H1 (cell line): ENCODE results near the gene ARMH3. TPM values are rescaled to one million over a fixed set of nuclear protein-coding genes. Genes with fewer than 3 reads are reported as not detected.

Source experiments
- CTCF ChIA-PET: fragments of 300-600 bp; sonication (Branson Sonifier 250); formaldehyde crosslinking; loops from one replicate; lab custom pipeline; 2021; ENCODE audit not compliant: partially characterized antibody; lab: Charles Lee
- POLR2A ChIA-PET: fragments of 300-600 bp; sonication (Branson Sonifier 250); formaldehyde crosslinking; loops from one replicate; lab custom pipeline; 2021; ENCODE audit warnings: inconsistent platforms; ENCODE audit not compliant: partially characterized antibody; lab: Charles Lee
- DNase-seq, 2 experiments: peaks; one replicate each; pipeline versions ENCODE4 v3.0.0 to v3.0.0-alpha.2; 2010 to 2022; ENCODE audit warnings: low spot score in 2 of 2, low read depth in 1 of 2, mixed read lengths in 1 of 2
- FAIRE-seq: peaks from 2 replicates; lab custom pipeline; 2011; peaks lifted over from hg19 to GRCh38; lab: Jason Lieb, UNC
- H2AFZ ChIP-seq: 2 replicates; pipeline ENCODE4 v1.8.1; 2012; ENCODE audit warnings: low read length, inconsistent platforms
- H2AK5ac ChIP-seq: 2 replicates; pipeline ENCODE4 v1.6.1; 2013; ENCODE audit warnings: low read depth, low read length
- H2BK120ac ChIP-seq: replicated peaks from 2 replicates; pipeline ENCODE3; 2013; ENCODE audit warnings: low read depth, low read length, inconsistent platforms
- H2BK12ac ChIP-seq: 2 replicates; pipeline ENCODE4 v1.6.1; 2013; ENCODE audit warnings: low read depth, low read length
- H2BK15ac ChIP-seq: 2 replicates; pipeline ENCODE4 v1.6.1; 2013; ENCODE audit warnings: low read length
- H2BK20ac ChIP-seq: 2 replicates; pipeline ENCODE4 v1.6.1; 2013; ENCODE audit warnings: low read length
- H2BK5ac ChIP-seq: 2 replicates; pipeline ENCODE4 v1.6.1; 2013; ENCODE audit warnings: low read depth, low read length
- H3K14ac ChIP-seq: 2 replicates; pipeline ENCODE4 v1.6.1; 2013; ENCODE audit warnings: inconsistent platforms; ENCODE audit not compliant: insufficient read length
- H3K18ac ChIP-seq: 2 replicates; pipeline ENCODE4 v1.6.1; 2013; ENCODE audit warnings: low read length; ENCODE audit errors: extremely low read depth
- H3K23ac ChIP-seq: 2 replicates; pipeline ENCODE4 v1.6.1; 2013; ENCODE audit warnings: inconsistent platforms; ENCODE audit not compliant: insufficient read length
- H3K23me2 ChIP-seq: 2 replicates; pipeline ENCODE4 v1.6.1; 2013; ENCODE audit warnings: low read depth, low read length
- H3K27ac ChIP-seq: 2 replicates; pipeline ENCODE4 v1.6.1; 2011; ENCODE audit warnings: low read depth, low read length, inconsistent platforms
- H3K27me3 ChIP-seq, 4 experiments: replicated peaks in 1 of 4; 1 replicate in 1 of 4; 2 replicates in 3 of 4; pipeline versions ENCODE4 v1.6.1 to v1.8.1; 2011 to 2013; ENCODE audit warnings: low read length in 3 of 4, mild to moderate bottlenecking in 3 of 4, inconsistent platforms in 2 of 4, mixed read lengths in 2 of 4, moderate library complexity in 1 of 4; ENCODE audit not compliant: control insufficient read depth in 3 of 4, insufficient read depth in 3 of 4; ENCODE audit errors: extremely low read depth in 1 of 4
- H3K36me3 ChIP-seq, 4 experiments: 2 replicates each; pipeline versions ENCODE4 v1.6.1 to v1.8.1; 2011 to 2013; ENCODE audit warnings: mild to moderate bottlenecking in 4 of 4, low read length in 3 of 4, moderate library complexity in 2 of 4, control low read depth in 1 of 4, inconsistent platforms in 1 of 4; ENCODE audit not compliant: insufficient read depth in 4 of 4, control insufficient read depth in 2 of 4
- H3K4ac ChIP-seq: replicated peaks from 2 replicates; pipeline ENCODE3; 2013; ENCODE audit warnings: low read length, low read depth, mixed read lengths, inconsistent platforms; ENCODE audit not compliant: insufficient read length
- H3K4me1 ChIP-seq, 4 experiments: replicated peaks in 1 of 4; 1 replicate in 1 of 4; 2 replicates in 3 of 4; pipeline versions ENCODE4 v1.6.1 to v1.8.1; 2011 to 2013; ENCODE audit warnings: low read length in 3 of 4, inconsistent platforms in 2 of 4, mixed read lengths in 1 of 4; ENCODE audit not compliant: insufficient read depth in 4 of 4, control insufficient read depth in 3 of 4
- H3K4me2 ChIP-seq, 2 experiments: 2 replicates each; pipeline versions ENCODE4 v1.6.1 to v1.8.1; 2011 to 2013; ENCODE audit warnings: low read depth in 2 of 2, low read length in 2 of 2, control low read depth in 1 of 2, inconsistent platforms in 1 of 2, mild to moderate bottlenecking in 1 of 2; ENCODE audit not compliant: insufficient read depth in 1 of 2
- H3K4me3 ChIP-seq, 4 experiments: fragments of 200-600, 300-600 bp in 1 of 4; sonication (generic), shearing (Covaris generic), sonication (Bioruptor Twin) in 1 of 4; 2 replicates each; pipeline versions ENCODE4 v1.5.1 to v1.8.1; 2011 to 2016; ENCODE audit warnings: low read length in 4 of 4, low read depth in 3 of 4, control low read depth in 2 of 4, inconsistent platforms in 2 of 4, mild to moderate bottlenecking in 2 of 4, mixed read lengths in 1 of 4, moderate library complexity in 1 of 4; ENCODE audit not compliant: insufficient read depth in 2 of 4; ENCODE audit errors: extremely low read depth in 1 of 4
- H3K56ac ChIP-seq: replicated peaks from 2 replicates; pipeline ENCODE3; 2013; ENCODE audit warnings: low read depth, mild to moderate bottlenecking, mixed read lengths, low read length, inconsistent platforms; ENCODE audit not compliant: insufficient read length
- H3K79me1 ChIP-seq: 2 replicates; pipeline ENCODE4 v1.6.1; 2013; ENCODE audit warnings: low read depth, low read length, control low read depth
- H3K79me2 ChIP-seq, 2 experiments: 2 replicates each; pipeline versions ENCODE4 v1.6.1 to v1.8.1; 2012 to 2013; ENCODE audit warnings: low read length in 2 of 2, mild to moderate bottlenecking in 2 of 2, inconsistent platforms in 1 of 2; ENCODE audit not compliant: insufficient read depth in 2 of 2, control insufficient read depth in 1 of 2
- H3K9ac ChIP-seq, 4 experiments: replicated peaks in 1 of 4; 1 replicate in 1 of 4; 2 replicates in 3 of 4; pipeline versions ENCODE4 v1.6.1 to v1.8.1; 2011 to 2013; ENCODE audit warnings: low read depth in 3 of 4, low read length in 3 of 4, control low read depth in 2 of 4, mild to moderate bottlenecking in 2 of 4, moderate library complexity in 2 of 4, inconsistent platforms in 1 of 4; ENCODE audit errors: extremely low read depth in 1 of 4
- H3K9me3 ChIP-seq, 2 experiments: 2 replicates each; pipeline versions ENCODE4 v1.6.1 to v1.8.1; 2012 to 2013; ENCODE audit warnings: mild to moderate bottlenecking in 2 of 2, moderate library complexity in 2 of 2, control low read depth in 1 of 2, inconsistent platforms in 1 of 2, low read depth in 1 of 2, low read length in 1 of 2, mixed read lengths in 1 of 2; ENCODE audit not compliant: insufficient read depth in 2 of 2
- H4K20me1 ChIP-seq, 2 experiments: replicated peaks in 1 of 2; 2 replicates each; pipeline versions ENCODE3 to v1.8.1; 2011 to 2013; ENCODE audit warnings: inconsistent platforms in 2 of 2, low read length in 2 of 2, mild to moderate bottlenecking in 1 of 2; ENCODE audit not compliant: insufficient read depth in 2 of 2, control insufficient read depth in 1 of 2
- H4K5ac ChIP-seq: 2 replicates; pipeline ENCODE4 v1.6.1; 2013; ENCODE audit warnings: low read length, low read depth, mixed read lengths, inconsistent platforms; ENCODE audit not compliant: insufficient read length
- H4K8ac ChIP-seq: 2 replicates; pipeline ENCODE4 v1.8.0; 2013; ENCODE audit warnings: mild to moderate bottlenecking, moderate library complexity, low read length, inconsistent platforms; ENCODE audit not compliant: insufficient read depth; ENCODE audit errors: extremely low read depth
- H4K91ac ChIP-seq: replicated peaks from 2 replicates; pipeline ENCODE3; 2013; ENCODE audit warnings: low read length, mixed read lengths, inconsistent platforms; ENCODE audit not compliant: insufficient read length
- CBX8 ChIP-seq: fragments of 300-800, 300-1000 bp; sonication (generic); IDR thresholded peaks from 2 replicates; pipeline ENCODE4 v1.7.1; 2016; ENCODE audit warnings: low read depth, low read length, borderline replicate concordance
- CEBPB ChIP-seq: IDR thresholded peaks from 2 replicates; pipeline ENCODE4 v1.6.1; 2012; ENCODE audit warnings: low read depth, low read length
- EGR1 ChIP-seq: IDR thresholded peaks from 2 replicates; pipeline ENCODE4 v1.6.1; 2011; ENCODE audit warnings: low read depth, low read length, borderline replicate concordance
- EP300 ChIP-seq, 2 experiments: IDR thresholded peaks; 1 replicate in 1 of 2; 2 replicates in 1 of 2; pipeline ENCODE4 v1.6.1; 2011 to 2012; ENCODE audit warnings: low read depth in 2 of 2, low read length in 2 of 2, mild to moderate bottlenecking in 2 of 2, borderline replicate concordance in 1 of 2, inconsistent platforms in 1 of 2, moderate library complexity in 1 of 2
- FOSL1 ChIP-seq: IDR thresholded peaks from 2 replicates; pipeline ENCODE4 v1.6.1; 2011; ENCODE audit warnings: mild to moderate bottlenecking, low read depth, low read length, moderate library complexity; ENCODE audit not compliant: insufficient read depth
- HDAC6 ChIP-seq: IDR thresholded peaks from one replicate; pipeline ENCODE4 v1.7.1; 2012; ENCODE audit warnings: low read depth, mild to moderate bottlenecking, inconsistent platforms, low read length, moderate library complexity
- NANOG ChIP-seq: IDR thresholded peaks from 2 replicates; pipeline ENCODE4 v1.6.1; 2011; ENCODE audit warnings: low read length, low read depth, mild to moderate bottlenecking, inconsistent platforms; ENCODE audit not compliant: insufficient read depth, poor library complexity, severe bottlenecking
- NRF1 ChIP-seq: IDR thresholded peaks from 2 replicates; pipeline ENCODE4 v1.6.1; 2011; ENCODE audit warnings: mild to moderate bottlenecking, low read depth, low read length, improper control_type of control experiment
- RAD21 ChIP-seq, 2 experiments: IDR thresholded peaks in 1 of 2; conservative IDR thresholded peaks in 1 of 2; 2 replicates each; pipeline ENCODE4 v1.6.1; 2011; ENCODE audit warnings: low read depth in 2 of 2, low read length in 2 of 2, improper control_type of control experiment in 1 of 2, inconsistent platforms in 1 of 2, mild to moderate bottlenecking in 1 of 2, moderate library complexity in 1 of 2
- RXRA ChIP-seq: IDR thresholded peaks from 2 replicates; pipeline ENCODE4 v1.6.1; 2011; ENCODE audit warnings: low read depth, mild to moderate bottlenecking, low read length, moderate library complexity; ENCODE audit not compliant: insufficient read depth
- SAP30 ChIP-seq: fragments of 300-600 bp; sonication (generic); IDR thresholded peaks from 2 replicates; pipeline ENCODE4 v1.7.1; 2012; ENCODE audit warnings: low read length, moderate library complexity, mild to moderate bottlenecking, inconsistent platforms; ENCODE audit not compliant: insufficient read depth, insufficient replicate concordance
- SRF ChIP-seq: IDR thresholded peaks from 2 replicates; pipeline ENCODE4 v1.6.1; 2011; ENCODE audit warnings: mild to moderate bottlenecking, low read depth, low read length, moderate library complexity
- TAF1 ChIP-seq: IDR thresholded peaks from 2 replicates; pipeline ENCODE4 v1.6.1; 2011; ENCODE audit warnings: mild to moderate bottlenecking, low read depth, low read length
- TAF7 ChIP-seq: optimal IDR thresholded peaks from 2 replicates; pipeline ENCODE3; 2011; ENCODE audit warnings: low read depth, mild to moderate bottlenecking, inconsistent platforms, low read length, moderate library complexity, borderline replicate concordance
- TEAD4 ChIP-seq: IDR thresholded peaks from 2 replicates; pipeline ENCODE4 v1.6.1; 2012; ENCODE audit warnings: low read depth, low read length, inconsistent platforms, mixed read lengths
- polyA plus RNA-seq, 7 experiments: library from polyadenylated mRNA; depleted of rRNA in 3 of 7; stranded (reverse) in 5 of 7; unstranded in 2 of 7; fragments of >200 nt in 5 of 7; fragments of 200-250 nt in 2 of 7; gene quantifications; 1 replicate in 5 of 7; 2 replicates in 1 of 7; 4 replicates in 1 of 7; pipeline versions ENCODE4 v1.2.1 to v1.2.3, GENCODE V29; 2011 to 2013; ENCODE audit warnings: missing spikeins in 2 of 7, mixed read lengths in 2 of 7
- total RNA-seq: library from RNA; stranded (reverse); fragmentation: NEBNext Ultra II Directional; extraction: Animal tissue kit (Norgen Biotek cat#: 25700); gene quantifications from 2 replicates; pipeline ENCODE4 v1.2.1, GENCODE V29; 2021

ARMH3 gene
- total and polyA plus RNA-seq, 2 of the 8 experiments (the other 6 are each of a cell fraction or from before 2014, with no cell fraction given): 11.6 to 18.3 TPM

- Histone ChIP-seq H2AK5ac (no peak overlapping the region), H4K8ac (no peak overlapping the region), H3K18ac (no peak overlapping the region), H2BK5ac (no peak overlapping the region), H2BK15ac (no peak overlapping the region), H3K14ac (no peak overlapping the region), H3K4me1 (no peaks in the 10 kb centered on the region), H3K79me1 (no peaks in the 10 kb centered on the region), H2BK120ac (no peak overlapping the region), H3K56ac (no peak overlapping the region), H4K91ac (no peak overlapping the region), H2BK12ac (no peak overlapping the region), H3K9me3 (peaks cover 0 to 3% of the 10 kb centered on the region in 2 experiments; a peak in 1 of 4 replicates), H3K9ac (no peak overlapping the region), H3K23ac (no peak overlapping the region)
- DNase-seq: no peak
- TF ChIP-seq CEBPB (no peak), CBX8 (no peak), FOSL1 (no peak), RAD21 (IDR thresholded peaks at IDR 0.05 in 1 of 2, conservative IDR thresholded peaks at IDR 0.05 in 1 of 2; ENCODE audit: low read depth in 2 of 2, low read length in 2 of 2) (no peak), TEAD4 (no peak), SAP30 (no peak), TAF7 (no peak), TAF1 (no peak), NRF1 (no peak), HDAC6 (no peak), NANOG (no peak), EGR1 (no peak), EP300 (IDR thresholded peaks at IDR 0.05; ENCODE audit: borderline replicate concordance in 1 of 2, low read depth in 2 of 2, low read length in 2 of 2) (no peak), SRF (no peak), RXRA (no peak)
- TF ChIP-seq, all 59 proteins: peak for 0
- no peaks in the 10 kb centered on the region for H4K20me1 ChIP-seq
- no peak overlapping the region for H2BK20ac ChIP-seq
- no peaks in the 10 kb centered on the region for H3K27me3 ChIP-seq
- no peaks in the 10 kb centered on the region; a peak in 1 of 8 replicates for H3K36me3 ChIP-seq
- no peak overlapping the region for H2AFZ ChIP-seq
- no peak overlapping the region for H4K5ac ChIP-seq
- no peaks in the 10 kb centered on the region for H3K23me2 ChIP-seq
- ChIA-PET POLR2A (no interaction called here), CTCF (no interaction called here)
- no peaks in the 10 kb centered on the region for H3K79me2 ChIP-seq
- no peak for FAIRE-seq
- H3K4me2 ChIP-seq: no peak overlapping the region
- H3K27ac ChIP-seq: no peak overlapping the region
- H3K4ac ChIP-seq: no peak overlapping the region
- H3K4me3 ChIP-seq: no peak overlapping the region
These were observed 105.8 kb downstream of the ARMH3 start for GRCh38 chr10:101950213-101950612.
